NCI-H2227 (cell line): ENCODE measurements around the gene ANKRD44.

Experiments used
- DNase-seq: peaks from one replicate; lab custom pipeline; 2025; ENCODE audit not compliant: unreplicated experiment; lab: John Stamatoyannopoulos, UW

ANKRD44 gene

DNA sequence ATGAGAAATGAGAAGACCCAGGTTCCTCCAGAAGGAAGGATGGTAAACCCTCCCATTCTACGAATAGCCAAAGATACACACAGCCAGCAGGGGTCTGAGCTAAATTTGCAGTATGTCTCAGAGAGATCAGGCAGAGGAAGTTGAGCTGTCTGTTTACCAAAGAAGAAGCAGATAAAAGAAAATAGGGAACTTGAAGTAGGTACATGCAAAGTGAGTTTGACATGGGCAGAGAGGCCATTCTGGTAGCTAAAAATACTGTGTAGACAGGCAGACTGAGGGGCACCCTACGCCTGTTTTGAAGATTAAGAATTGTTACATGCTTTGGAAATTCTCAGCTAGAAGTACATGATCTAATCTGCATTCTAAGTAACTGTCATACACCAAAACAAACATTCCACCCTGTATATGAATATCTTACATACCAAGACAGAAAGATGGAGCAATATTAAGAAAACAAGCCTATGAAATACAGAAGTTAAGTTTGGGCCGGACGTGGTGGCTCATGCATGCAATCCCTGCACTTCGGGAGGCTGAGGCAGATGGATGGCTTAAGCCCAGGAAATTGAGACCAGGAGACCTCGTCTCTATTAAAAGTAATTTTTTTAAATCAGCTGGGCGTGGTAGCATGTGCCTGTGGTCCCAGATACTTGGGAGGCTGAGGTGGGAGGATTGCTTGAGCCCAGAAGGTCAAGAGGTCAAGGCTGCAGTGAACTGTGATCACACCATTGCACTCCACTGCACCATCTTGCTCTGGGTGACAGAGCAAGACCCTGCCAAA, 157.9 kb downstream of the ANKRD44 start:
- no peak for DNase-seq

- no peak for DNase-seq
These were observed 161.0 kb downstream of the ANKRD44 start for GRCh38 chr2:197149546-197149945.

DNA sequence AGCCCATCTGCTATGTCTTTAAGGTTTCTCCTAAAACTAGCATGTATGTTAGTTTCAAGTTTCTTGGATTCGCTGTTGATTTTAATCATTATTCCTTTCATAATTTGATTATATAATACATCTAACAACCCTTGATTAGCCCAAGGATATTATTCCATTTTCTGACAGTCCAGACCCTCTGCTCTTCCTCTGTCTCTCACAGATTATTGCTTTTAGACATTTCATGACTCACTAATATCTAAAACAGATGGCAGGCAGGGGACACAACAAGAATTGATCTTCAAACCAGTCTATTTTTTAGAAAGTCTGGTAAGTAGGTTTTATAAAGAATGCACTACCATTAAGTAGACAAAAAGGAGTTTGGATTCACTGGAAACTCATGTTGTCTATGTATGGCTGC, 162.2 kb downstream of the ANKRD44 start:
- no peak for DNase-seq

- no peak for DNase-seq
These were observed 162.6 kb downstream of the ANKRD44 start for GRCh38 chr2:197147942-197148341.

DNA sequence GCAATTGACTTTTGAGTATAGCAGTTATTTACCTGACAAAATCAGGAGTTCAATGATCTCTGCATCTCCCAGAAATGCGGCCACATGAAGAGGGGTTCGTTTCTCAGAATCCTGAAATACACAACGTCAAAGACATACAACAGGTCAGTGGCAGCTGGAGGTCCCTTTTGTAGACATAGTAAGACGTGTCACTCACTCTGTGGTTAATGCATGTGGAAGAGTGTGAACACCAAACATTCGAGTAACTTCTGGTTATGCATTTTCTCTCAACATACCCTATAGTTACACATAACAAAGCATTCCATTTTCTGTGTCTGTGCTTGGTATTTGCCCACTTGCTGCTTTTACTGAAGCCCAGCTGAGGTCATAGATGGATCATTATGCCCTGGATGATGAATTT, 163.6 kb downstream of the ANKRD44 start:
- no peak for DNase-seq

DNA sequence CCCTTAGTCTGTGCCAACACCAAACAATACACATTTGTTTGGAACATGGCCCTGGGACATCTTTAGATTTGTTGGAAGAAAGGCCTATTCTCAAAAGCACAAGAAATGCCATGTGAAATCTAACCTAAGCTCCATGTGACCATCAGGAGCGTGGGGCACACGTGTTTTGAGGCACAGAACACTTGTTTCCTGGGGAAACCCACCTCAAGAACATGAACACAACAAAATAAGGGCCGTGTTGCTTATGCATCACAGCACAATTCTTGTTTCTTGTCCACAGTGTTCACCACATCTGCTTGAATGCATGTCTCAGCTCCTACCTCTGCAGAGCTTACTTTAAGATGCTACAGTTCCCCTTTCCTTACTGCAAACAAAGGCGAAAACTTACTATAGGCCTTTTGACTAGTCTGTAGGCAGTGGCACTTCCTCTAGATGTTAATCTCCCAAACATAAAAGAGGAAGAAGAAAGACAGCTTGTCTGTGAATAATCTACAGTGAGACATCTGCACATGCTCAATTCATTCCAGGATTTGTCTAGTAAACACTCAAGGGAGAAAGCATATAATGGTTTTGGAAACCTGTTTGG, 165.0 kb downstream of the ANKRD44 start:
- DNase-seq: no peak

GRCh38 chr2:197144183-197144582, 166.4 kb downstream of the ANKRD44 start:
- DNase-seq: no peak

- DNase-seq: no peak
These were observed 168.7 kb downstream of the ANKRD44 start for GRCh38 chr2:197141702-197142473.

- DNase-seq: no peak
These were observed 170.5 kb downstream of the ANKRD44 start for GRCh38 chr2:197140045-197140444.

DNA sequence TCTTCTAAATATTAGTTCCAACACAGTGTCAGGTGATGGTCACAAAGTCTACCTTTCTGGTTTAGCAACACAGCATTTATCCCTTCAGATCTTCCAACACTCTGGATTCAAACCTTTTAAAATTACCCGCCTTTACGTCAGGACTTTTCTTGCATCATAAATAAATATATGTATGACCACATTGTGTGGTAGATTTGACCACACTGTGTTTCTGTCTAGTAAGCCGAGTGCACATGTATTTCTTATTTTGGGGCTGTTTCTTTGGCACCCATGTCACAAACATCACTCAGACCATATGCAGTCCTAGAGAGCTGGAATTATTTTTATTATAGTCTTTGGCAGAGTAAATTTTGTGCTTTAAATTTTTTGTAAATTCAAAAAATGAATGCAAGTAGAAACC, 172.1 kb downstream of the ANKRD44 start:
- DNase-seq: no peak

GRCh38 chr2:197137826-197138477, 172.6 kb downstream of the ANKRD44 start:
- no peak for DNase-seq

- no peak for DNase-seq
These were observed 173.3 kb downstream of the ANKRD44 start for GRCh38 chr2:197137231-197137630.

DNA sequence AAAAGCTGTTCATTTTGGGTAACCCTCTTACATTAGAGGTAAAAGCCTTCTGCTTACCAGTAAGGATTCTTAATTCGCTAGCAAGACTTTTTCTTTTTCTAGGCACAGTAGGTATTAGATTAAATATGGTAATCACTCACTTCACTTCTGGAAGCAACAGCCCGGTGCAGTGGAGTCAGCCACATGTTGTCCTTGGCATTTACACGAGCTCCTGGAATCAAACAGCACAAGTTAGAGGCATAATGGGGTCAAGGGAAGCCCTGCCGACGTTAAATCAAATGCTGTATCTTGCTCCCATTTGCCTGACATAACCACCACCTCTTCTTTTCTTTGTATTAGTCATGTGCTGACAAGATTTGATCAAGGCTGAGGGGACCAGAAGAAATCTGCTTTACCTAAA, 174.1 kb downstream of the ANKRD44 start:
- DNase-seq: no peak

DNA sequence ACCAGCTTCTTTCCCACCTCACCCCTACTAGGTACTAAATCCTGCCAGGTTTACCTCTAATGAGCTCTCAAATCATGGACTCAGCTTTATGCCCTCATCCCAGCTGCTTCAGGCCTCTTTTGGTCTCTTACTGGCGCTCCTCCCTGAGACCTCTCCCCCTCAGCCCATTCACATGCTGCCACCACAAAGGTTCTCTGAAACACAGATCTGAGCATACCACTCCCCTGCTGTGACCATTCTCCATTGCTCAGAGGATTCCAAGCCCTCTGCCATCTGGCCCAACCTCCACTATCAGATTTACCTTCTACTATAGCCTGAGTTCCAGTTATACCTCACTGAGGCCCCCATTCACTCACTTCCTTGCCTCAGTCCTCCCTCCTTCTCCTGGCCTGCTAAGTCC, 174.8 kb downstream of the ANKRD44 start:
- no peak for DNase-seq

- DNase-seq: no peak
These were observed 176.4 kb downstream of the ANKRD44 start for GRCh38 chr2:197134206-197134605.

- no peak for DNase-seq
These were observed 179.1 kb downstream of the ANKRD44 start for GRCh38 chr2:197131558-197131855.

DNA sequence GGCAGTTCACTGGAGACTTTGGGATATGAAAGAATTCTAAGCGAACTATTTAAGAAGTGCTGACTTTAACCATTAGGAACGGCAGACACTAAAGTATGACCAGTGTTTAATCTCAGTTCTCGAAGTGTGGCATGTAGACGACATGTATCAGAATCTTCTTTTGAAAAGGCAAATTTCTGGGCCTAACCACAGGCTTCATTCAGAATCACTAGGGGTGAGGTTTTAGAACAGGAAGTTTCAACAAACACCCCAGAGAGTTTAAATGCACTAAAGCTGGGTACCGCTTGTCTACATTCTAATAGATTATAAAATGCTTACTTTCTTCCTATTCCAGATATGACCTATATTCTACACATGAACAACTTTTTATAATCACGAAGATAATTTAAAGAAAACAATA, 180.3 kb downstream of the ANKRD44 start:
- no peak for DNase-seq

DNA sequence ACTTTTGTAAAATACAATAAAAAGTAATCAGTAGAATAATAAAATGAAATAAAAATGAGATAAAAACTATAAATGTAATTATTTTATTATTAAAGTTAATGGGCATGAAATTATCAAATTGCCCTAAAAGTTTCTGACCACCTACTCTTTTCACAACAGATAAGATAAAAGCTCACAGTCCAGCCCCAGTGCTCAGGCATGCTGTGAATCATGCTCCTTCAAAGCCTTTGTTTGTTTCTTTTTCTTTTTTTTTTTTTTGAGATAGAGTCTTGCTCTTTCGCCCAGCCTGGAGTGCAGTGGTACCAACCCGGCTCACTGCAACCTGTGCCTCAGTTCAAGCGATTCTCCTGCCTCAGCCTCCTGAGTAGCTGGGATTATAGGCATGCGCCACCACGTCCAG, 181.7 kb downstream of the ANKRD44 start:
- DNase-seq: no peak

DNA sequence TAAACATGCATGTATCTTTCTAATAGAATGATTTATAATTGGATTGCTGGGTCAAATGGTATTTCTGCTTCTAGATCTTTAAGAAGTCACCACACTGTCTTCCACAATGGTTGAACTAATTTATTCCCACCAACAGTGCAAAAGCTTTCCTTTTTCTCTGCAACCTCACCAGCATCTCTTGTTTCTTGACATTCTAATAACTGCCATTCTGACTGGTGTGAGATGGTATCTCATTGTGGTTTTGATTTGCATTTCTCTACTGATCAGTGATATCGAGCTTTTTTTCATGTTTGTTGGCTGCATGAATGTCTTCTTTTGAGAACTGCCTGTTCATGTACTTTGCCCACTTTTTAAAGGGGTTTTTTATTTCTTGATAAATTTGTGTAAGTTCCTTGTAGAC, 182.5 kb downstream of the ANKRD44 start:
- DNase-seq: no peak

DNA sequence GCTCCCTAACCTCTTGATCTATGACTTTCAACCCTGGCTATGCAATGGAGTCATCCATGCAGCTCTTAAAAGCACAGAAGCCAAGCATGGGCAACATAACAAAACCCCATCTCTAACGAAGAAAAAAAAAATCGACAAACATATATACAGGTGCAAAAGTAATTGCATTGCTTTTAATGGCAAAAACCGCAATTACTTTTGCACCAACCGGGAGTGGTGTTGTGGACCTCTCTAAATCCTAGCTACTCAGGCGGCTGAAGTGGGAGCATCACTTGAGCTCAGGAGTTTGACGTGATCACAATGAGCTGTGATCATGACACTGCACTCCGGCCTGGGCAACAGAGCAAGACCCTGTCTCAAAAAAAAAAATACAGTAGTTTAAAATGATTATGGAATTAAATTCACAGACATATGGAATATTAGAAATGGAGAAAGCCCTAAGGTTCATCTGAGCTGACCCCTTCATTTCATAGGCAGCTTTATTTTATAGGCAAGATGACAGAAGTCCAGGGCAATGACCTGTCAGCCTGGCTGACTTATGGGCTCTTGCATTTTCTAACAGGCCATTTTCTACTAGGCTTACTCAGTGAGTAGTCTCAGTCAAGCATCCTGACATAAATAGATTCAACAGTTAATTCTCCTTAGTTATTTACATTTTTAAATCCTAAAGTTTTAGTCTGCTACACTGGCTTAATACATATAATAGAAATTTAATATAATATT, 183.8 kb downstream of the ANKRD44 start:
- no peak for DNase-seq
